ENCODE data around the gene INSC. TPM values are rescaled to one million over a fixed set of nuclear protein-coding genes. Genes with fewer than 3 reads are reported as not detected.

Gene INSC
- total and polyA plus RNA-seq, 9 of the 15 experiments (the other 6 are each of a cell fraction or from before 2014, with no cell fraction given), result not detected

- ATAC-seq, result no peak
- Histone ChIP-seq H3K4me1 (replicated peaks in 1 of 2; ENCODE audit: control insufficient read depth in 2 of 2, insufficient read depth in 2 of 2, low read length in 2 of 2) (no peaks in the 10 kb centered on the region), H2AFZ (ENCODE audit: low read depth, low read length) (no peak overlapping the region), H3K79me2 (ENCODE audit: control insufficient read depth, insufficient read depth, low read length) (no peaks in the 10 kb centered on the region), H3K36me3 (ENCODE audit: control insufficient read depth, insufficient read depth, low read length) (no peaks in the 10 kb centered on the region), H3K4me2 (ENCODE audit: insufficient read depth, low read length) (no peak overlapping the region), H3K9ac (ENCODE audit: insufficient read depth in 1 of 2, low read depth in 2 of 2, low read length in 2 of 2) (no peak overlapping the region), H4K20me1 (replicated peaks; ENCODE audit: control insufficient read depth, insufficient read depth, low read length) (no peaks in the 10 kb centered on the region), H3K27ac (ENCODE audit: extremely low read depth, low read depth, low read length) (no peak overlapping the region), H3K4me3 (no peak overlapping the region), H3K9me3 (replicated peaks; ENCODE audit: control insufficient read depth, insufficient read depth, low read depth, low read length) (no peaks in the 10 kb centered on the region), H3K9me1 (ENCODE audit: control insufficient read depth, insufficient read depth, low read length) (no peaks in the 10 kb centered on the region), H3K27me3 (ENCODE audit: control insufficient read depth in 2 of 2, insufficient read depth in 2 of 2, low read length in 2 of 2) (peaks cover 0 to 9% of the 10 kb centered on the region in 2 experiments; a peak in 2 of 5 replicates)
- no TSS peak for BruUV-seq (replicated peaks)
- no peak for FAIRE-seq
- in situ Hi-C loops (cut with MboI) (no loop called here), intact Hi-C loops (cut with micrococcal nuclease) (no loop called here)
- ChIA-PET POLR2A (no interaction called here), CTCF (ENCODE audit: low intra/inter-chr PET ratio) (interaction anchor here (0.6 kb wide), 1 partner anchor 302 kb away, joined by 3 read pairs; no protein-coding TSS in a partner anchor)
- WGBS (ENCODE audit: insufficient coverage, low coverage, missing lambda C conversion rate), result 1% methylated on average over 12 of the region's 12 CpGs
- no peak for TF ChIP-seq POLR2G (IDR thresholded peaks at IDR 0.05; ENCODE audit: low read depth, low read length)
- TF ChIP-seq ZNF408 (CRISPR knock-in tag; IDR thresholded peaks at IDR 0.05; ENCODE audit: low read depth), result no peak
- TF ChIP-seq MYC (IDR thresholded peaks at IDR 0.05; ENCODE audit: low read depth, low read length), result no peak
- TF ChIP-seq MYC (CRISPR knock-in tag; IDR thresholded peaks at IDR 0.05; ENCODE audit: borderline replicate concordance, low read depth), result no peak
- no peak for TF ChIP-seq ZNF445 (CRISPR knock-in tag; IDR thresholded peaks at IDR 0.05; ENCODE audit: low read depth)
- TF ChIP-seq KAT8 (IDR thresholded peaks at IDR 0.05; ENCODE audit: low read depth), result no peak
- DNase-seq (ENCODE audit: extremely low read depth in 1 of 4, low spot score in 3 of 4), result no peak
Measured at GRCh38 chr11:15200696-15201095, 86.0 kb downstream of the INSC start.

- WGBS (ENCODE audit: insufficient coverage, low coverage, missing lambda C conversion rate), result 7% methylated on average over 4 of the region's 4 CpGs
- intact Hi-C loops (cut with micrococcal nuclease) (no loop called here), in situ Hi-C loops (cut with MboI) (no loop called here)
- BruUV-seq (replicated peaks), result no TSS peak
- no peaks in the 10 kb centered on the region for H3K79me2 ChIP-seq (ENCODE audit: control insufficient read depth, insufficient read depth, low read length)
- POLR2A ChIA-PET, result no interaction called here
- no peak for ATAC-seq
- H3K9me3 ChIP-seq (replicated peaks; ENCODE audit: control insufficient read depth, insufficient read depth, low read depth, low read length), result no peaks in the 10 kb centered on the region
- DNase-seq (ENCODE audit: extremely low read depth in 1 of 4, low spot score in 3 of 4), result no peak
- no peak overlapping the region for H3K4me2 ChIP-seq (ENCODE audit: insufficient read depth, low read length)
- H3K9me1 ChIP-seq (ENCODE audit: control insufficient read depth, insufficient read depth, low read length), result no peaks in the 10 kb centered on the region
- H2AFZ ChIP-seq (ENCODE audit: low read depth, low read length), result no peak overlapping the region
- no peak for FAIRE-seq
- no peak overlapping the region for H3K4me3 ChIP-seq
- no peak overlapping the region for H3K9ac ChIP-seq (ENCODE audit: insufficient read depth in 1 of 2, low read depth in 2 of 2, low read length in 2 of 2)
- H3K36me3 ChIP-seq (ENCODE audit: control insufficient read depth, insufficient read depth, low read length), result no peaks in the 10 kb centered on the region
- no peaks in the 10 kb centered on the region for H4K20me1 ChIP-seq (replicated peaks; ENCODE audit: control insufficient read depth, insufficient read depth, low read length)
- no peak overlapping the region for H3K27ac ChIP-seq (ENCODE audit: extremely low read depth, low read depth, low read length)
- CTCF ChIA-PET (ENCODE audit: low intra/inter-chr PET ratio), result interaction anchor here (0.5 to 1.1 kb wide), 2 partner anchors 231 to 747 kb away, joined by 3 read pairs; no protein-coding TSS in a partner anchor
- H3K4me1 ChIP-seq (replicated peaks in 1 of 2; ENCODE audit: control insufficient read depth in 2 of 2, insufficient read depth in 2 of 2, low read length in 2 of 2), result no peaks in the 10 kb centered on the region
- H3K27me3 ChIP-seq (ENCODE audit: control insufficient read depth in 2 of 2, insufficient read depth in 2 of 2, low read length in 2 of 2), result peaks cover 0 to 9% of the 10 kb centered on the region in 2 experiments; a peak in 2 of 5 replicates
- TF ChIP-seq NR2C2 (CRISPR knock-in tag; IDR thresholded peaks at IDR 0.05), result no peak
- no peak for TF ChIP-seq NR2C2 (tag; IDR thresholded peaks at IDR 0.05)
- TF ChIP-seq RNF219 (CRISPR knock-in tag; IDR thresholded peaks at IDR 0.05), result no peak
- TF ChIP-seq MTA2 (IDR thresholded peaks at IDR 0.05; ENCODE audit: low read depth), result no peak
- TF ChIP-seq POLR2G (IDR thresholded peaks at IDR 0.05; ENCODE audit: low read depth, low read length), result no peak
- no peak for TF ChIP-seq SNAPC5 (CRISPR knock-in tag; IDR thresholded peaks at IDR 0.05)
- TF ChIP-seq PPARD (CRISPR knock-in tag; IDR thresholded peaks at IDR 0.05), result no peak
- TF ChIP-seq SREBF1 (IDR thresholded peaks at IDR 0.05; ENCODE audit: borderline replicate concordance, low read depth, low read length), result no peak
- TF ChIP-seq ZFP36 (IDR thresholded peaks at IDR 0.05; ENCODE audit: low read depth, low read length, partially characterized antibody), result no peak
- TF ChIP-seq RB1 (IDR thresholded peaks at IDR 0.05; ENCODE audit: low read depth), result no peak
Measured at GRCh38 chr11:15201586-15201985, 86.9 kb downstream of the INSC start.
